Neuron (in vitro differentiated cells): ENCODE data around the gene CMTR1.
"Not testable (repeated sequence)": the region's sequence is repeated elsewhere in the genome, so short reads cannot be mapped to it uniquely, and the experiment has no call there.

Source experiments
- H2AFZ ChIP-seq: one replicate; pipeline ENCODE4 v1.6.1; 2013; ENCODE audit warnings: low read depth, mild to moderate bottlenecking, inconsistent platforms, low read length, moderate library complexity
- H3K27me3 ChIP-seq: one replicate; pipeline ENCODE4 v1.6.1; 2013; ENCODE audit warnings: low read length; ENCODE audit not compliant: insufficient read depth
- H3K36me3 ChIP-seq: one replicate; pipeline ENCODE4 v1.6.1; 2013; ENCODE audit warnings: low read length; ENCODE audit not compliant: insufficient read depth
- H3K4me1 ChIP-seq: one replicate; pipeline ENCODE4 v1.6.1; 2013; ENCODE audit warnings: low read length; ENCODE audit not compliant: insufficient read depth
- H3K4me3 ChIP-seq: 2 replicates; pipeline ENCODE4 v1.5.1; 2013; ENCODE audit warnings: mild to moderate bottlenecking, low read length, moderate library complexity
- H3K9me3 ChIP-seq: one replicate; pipeline ENCODE4 v1.6.1; 2013; ENCODE audit warnings: low read length

CMTR1 gene

DNA sequence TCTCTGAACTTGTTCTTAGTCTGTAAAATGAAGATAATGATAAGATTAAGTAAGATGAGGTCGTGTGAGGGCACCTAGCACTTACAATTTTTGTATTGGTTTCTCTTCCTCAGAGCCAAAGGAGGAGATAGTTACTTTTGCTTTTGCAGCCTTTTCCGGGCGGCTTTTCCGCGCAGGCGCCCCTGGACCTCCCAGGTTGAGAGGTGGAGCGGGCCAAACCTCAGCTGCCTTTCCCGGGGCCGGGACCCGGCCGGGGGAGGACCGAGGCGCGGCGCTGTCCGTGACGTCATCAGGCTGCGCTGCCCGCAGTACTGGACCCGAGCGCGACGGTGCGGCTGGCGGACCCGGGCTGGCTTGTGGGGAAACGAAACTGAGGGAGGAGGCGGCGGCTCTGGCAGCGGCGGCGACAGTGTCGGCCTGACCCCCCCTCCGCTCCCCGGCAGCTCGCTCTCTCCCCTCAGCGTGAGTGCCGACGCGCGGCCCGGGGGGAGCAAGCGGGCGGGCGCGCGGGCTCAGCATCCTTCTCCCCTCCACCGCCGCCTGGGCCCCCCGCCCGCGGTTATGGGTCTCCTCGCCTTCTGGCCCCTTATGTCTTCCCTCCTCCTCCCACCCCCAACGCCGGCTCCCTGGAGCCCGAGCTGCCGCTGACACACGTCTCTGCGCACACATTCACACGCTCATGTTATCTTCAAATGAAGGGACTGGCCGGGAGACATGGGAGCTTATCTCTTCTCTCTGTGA, at the start of gene CMTR1:
Gene CMTR1, plus strand, starts transcription at position 306 of the 741 bp plus-strand sequence. CDS start 2,409 bp downstream, outside the sequence.
- Histone ChIP-seq H3K4me1 (peaks cover 16% of the 10 kb centered on the region), H2AFZ (peak within 1 kb of the TSS; percentile 60), H3K9me3 (no peaks in the 10 kb centered on the region), H3K36me3 (peaks cover 20% of the 10 kb centered on the region), H3K27me3 (no peaks in the 10 kb centered on the region), H3K4me3 (peak within 1 kb of the TSS; percentile 67)

DNA sequence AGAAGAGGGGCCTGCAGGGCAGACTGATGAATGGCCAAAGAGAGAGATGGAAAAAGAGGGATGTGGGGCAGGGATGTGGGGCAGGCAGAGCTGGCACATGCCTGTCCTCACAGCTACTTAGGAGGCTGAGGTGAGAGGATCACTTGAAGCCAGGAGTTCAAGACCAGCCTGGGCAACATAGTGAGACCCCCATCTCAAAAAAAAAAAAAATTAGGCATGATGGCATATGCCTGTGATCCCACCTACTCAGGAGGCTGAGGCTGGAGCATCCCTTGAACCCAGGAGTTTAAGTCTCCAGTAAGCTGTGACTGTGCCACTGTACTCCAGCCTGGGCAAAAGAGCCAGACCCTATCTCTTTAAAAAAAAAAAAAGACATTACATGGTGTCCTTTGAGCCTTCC, 44.4 kb upstream of the CMTR1 start:
- H3K27me3 ChIP-seq: no peaks in the 10 kb centered on the region
- no peak overlapping the region for H3K4me3 ChIP-seq
- no peak overlapping the region for H2AFZ ChIP-seq
- no peaks in the 10 kb centered on the region for H3K9me3 ChIP-seq
- H3K4me1 ChIP-seq: no peaks in the 10 kb centered on the region
- H3K36me3 ChIP-seq: peaks cover 58% of the 10 kb centered on the region

- Histone ChIP-seq H2AFZ (no peak overlapping the region), H3K9me3 (no peaks in the 10 kb centered on the region), H3K4me1 (no peaks in the 10 kb centered on the region), H3K4me3 (no peak overlapping the region), H3K36me3 (peaks cover 59% of the 10 kb centered on the region), H3K27me3 (no peaks in the 10 kb centered on the region)
Observed at GRCh38 chr6:37389857-37390256, 43.2 kb upstream of the CMTR1 start.

- Histone ChIP-seq H3K36me3 (peaks cover 58% of the 10 kb centered on the region), H2AFZ (no peak overlapping the region), H3K4me3 (no peak overlapping the region), H3K4me1 (no peaks in the 10 kb centered on the region), H3K9me3 (no peaks in the 10 kb centered on the region), H3K27me3 (no peaks in the 10 kb centered on the region)
Observed at GRCh38 chr6:37391120-37391519, 41.9 kb upstream of the CMTR1 start.

- Histone ChIP-seq H3K27me3 (no peaks in the 10 kb centered on the region), H3K36me3 (peaks cover 44% of the 10 kb centered on the region), H3K9me3 (no peaks in the 10 kb centered on the region), H2AFZ (no peak overlapping the region), H3K4me3 (no peak overlapping the region), H3K4me1 (no peaks in the 10 kb centered on the region)
Observed at GRCh38 chr6:37392821-37393220, 40.2 kb upstream of the CMTR1 start.

- Histone ChIP-seq H3K36me3 (peaks cover 38% of the 10 kb centered on the region), H3K9me3 (no peaks in the 10 kb centered on the region), H3K4me3 (no peak overlapping the region), H3K4me1 (no peaks in the 10 kb centered on the region), H3K27me3 (no peaks in the 10 kb centered on the region), H2AFZ (no peak overlapping the region)
Observed at GRCh38 chr6:37393381-37393929, 39.6 kb upstream of the CMTR1 start.

DNA sequence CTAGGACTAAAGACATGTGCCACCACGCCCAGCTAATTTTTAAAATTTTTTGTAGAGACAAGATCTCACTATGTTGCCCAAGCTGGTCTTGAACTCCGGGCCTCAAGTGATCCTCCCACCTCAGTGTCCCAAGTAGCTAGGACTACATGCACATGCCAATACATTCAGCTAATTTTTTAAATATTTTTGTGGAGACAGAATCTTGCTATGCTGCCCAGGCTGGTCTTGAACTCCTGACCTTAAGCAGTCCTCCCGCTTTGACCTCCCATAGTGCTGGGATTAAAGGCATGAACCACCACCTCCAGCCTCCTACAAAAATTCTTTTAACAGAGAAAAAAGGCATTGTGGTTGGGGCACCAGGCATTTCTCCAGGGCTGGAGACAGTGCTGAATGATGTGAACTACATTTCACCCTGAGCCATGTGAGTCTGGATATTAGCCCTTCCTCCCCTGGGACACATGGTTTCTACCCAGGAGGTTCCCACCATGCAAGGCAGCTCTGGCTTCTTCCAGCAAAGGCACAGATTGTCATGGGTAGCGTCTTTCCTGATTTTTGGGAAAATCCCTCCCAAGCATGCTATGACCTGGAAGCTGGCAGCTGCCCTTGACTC, 36.3 kb upstream of the CMTR1 start:
- Histone ChIP-seq H3K36me3 (peaks cover 14% of the 10 kb centered on the region), H3K4me3 (no peak overlapping the region), H2AFZ (no peak overlapping the region), H3K9me3 (no peaks in the 10 kb centered on the region), H3K27me3 (no peaks in the 10 kb centered on the region), H3K4me1 (no peaks in the 10 kb centered on the region)

DNA sequence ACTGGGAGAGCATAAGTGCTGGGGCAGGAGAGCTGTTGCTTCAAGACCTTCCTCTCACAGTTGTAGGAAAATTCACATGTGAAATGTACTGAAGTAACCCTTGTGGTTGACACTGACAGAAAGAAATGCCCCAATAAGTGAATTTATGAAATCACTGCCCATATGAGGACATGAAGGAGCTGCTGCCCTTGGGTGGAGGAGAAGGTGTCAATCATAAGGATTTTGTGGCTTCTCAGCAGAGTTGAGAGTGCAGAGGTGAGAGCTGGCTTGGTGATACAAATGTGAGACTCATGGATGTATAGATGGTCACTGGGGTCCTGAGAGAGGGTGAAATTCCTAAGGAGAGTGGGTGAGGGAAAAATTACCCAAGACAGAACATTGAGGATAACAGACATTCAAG, 33.9 kb upstream of the CMTR1 start:
- H3K4me1 ChIP-seq: no peaks in the 10 kb centered on the region
- H2AFZ ChIP-seq: no peak overlapping the region
- H3K27me3 ChIP-seq: no peaks in the 10 kb centered on the region
- H3K9me3 ChIP-seq: no peaks in the 10 kb centered on the region
- H3K4me3 ChIP-seq: no peak overlapping the region
- H3K36me3 ChIP-seq: peaks cover 3% of the 10 kb centered on the region

GRCh38 chr6:37399795-37400490, 33.1 kb upstream of the CMTR1 start:
- Histone ChIP-seq H3K36me3 (no peaks in the 10 kb centered on the region), H3K4me3 (no peak overlapping the region), H3K27me3 (no peaks in the 10 kb centered on the region), H2AFZ (no peak overlapping the region), H3K4me1 (no peaks in the 10 kb centered on the region), H3K9me3 (no peaks in the 10 kb centered on the region)

- H3K27me3 ChIP-seq, H2AFZ ChIP-seq, H3K9me3 ChIP-seq, H3K4me1 ChIP-seq, H3K36me3 ChIP-seq, H3K4me3 ChIP-seq: not testable (repeated sequence)
Observed at GRCh38 chr6:37401658-37402057, 31.4 kb upstream of the CMTR1 start.

- Histone ChIP-seq H3K4me3 (no peak overlapping the region), H3K9me3 (no peaks in the 10 kb centered on the region), H3K36me3 (no peaks in the 10 kb centered on the region), H2AFZ (no peak overlapping the region), H3K4me1 (no peaks in the 10 kb centered on the region), H3K27me3 (no peaks in the 10 kb centered on the region)
Observed at GRCh38 chr6:37406726-37407341, 26.2 kb upstream of the CMTR1 start.

- H2AFZ ChIP-seq: no peak overlapping the region
- H3K36me3 ChIP-seq: no peaks in the 10 kb centered on the region
- H3K4me3 ChIP-seq: no peak overlapping the region
- H3K27me3 ChIP-seq: no peaks in the 10 kb centered on the region
- H3K9me3 ChIP-seq: no peaks in the 10 kb centered on the region
- H3K4me1 ChIP-seq: no peaks in the 10 kb centered on the region
Observed at GRCh38 chr6:37407948-37408347, 25.1 kb upstream of the CMTR1 start.

DNA sequence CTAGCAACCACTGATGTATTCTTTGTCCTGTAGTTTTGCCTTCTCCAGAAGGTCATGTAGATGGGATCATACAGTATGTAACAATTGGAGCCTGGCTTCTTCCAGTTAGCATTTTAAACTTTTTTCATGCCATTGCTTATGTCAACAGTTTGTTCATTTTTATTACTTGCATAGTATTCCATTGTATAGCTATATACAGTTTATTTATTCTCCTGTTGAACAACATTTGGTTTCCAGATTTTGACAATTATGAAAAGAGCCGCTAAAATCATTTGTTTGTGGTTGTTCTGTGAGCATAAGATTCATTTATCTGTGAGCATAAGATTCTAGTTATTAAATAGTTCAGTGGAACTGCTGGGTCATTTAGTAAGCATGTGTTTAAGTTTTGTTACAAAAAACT, 23.5 kb upstream of the CMTR1 start:
- H3K36me3 ChIP-seq: no peaks in the 10 kb centered on the region
- no peaks in the 10 kb centered on the region for H3K27me3 ChIP-seq
- H3K4me1 ChIP-seq: no peaks in the 10 kb centered on the region
- no peak overlapping the region for H3K4me3 ChIP-seq
- no peak overlapping the region for H2AFZ ChIP-seq
- no peaks in the 10 kb centered on the region for H3K9me3 ChIP-seq
